MCF 10A (cell line): ENCODE measurements around the gene ATP6AP2. TPM values are rescaled to one million over a fixed set of nuclear protein-coding genes. Genes with fewer than 3 reads are reported as not detected.

Source experiments
- BruUV-seq: library from RNA; stranded (reverse); fragments of 400-500 nt; replicated peaks from 2 replicates; lab custom pipeline; 2021; lab: Mats Ljungman, UMichigan
- CTCF ChIA-PET: fragments of 300-600 bp; sonication (Branson Sonifier 250); formaldehyde crosslinking; extraction: SDS; loops from one replicate; lab custom pipeline; 2021; ENCODE audit warnings: antibody characterized with exemption, inconsistent platforms; lab: Yijun Ruan, JAX
- POLR2A ChIA-PET: fragments of 300-600, 350-650 bp; sonication (Branson Sonifier 250); formaldehyde crosslinking; extraction: SDS; loops from one replicate; lab custom pipeline; 2020; ENCODE audit warnings: antibody characterized with exemption, inconsistent platforms; lab: Yijun Ruan, JAX
- DNase-seq: peaks from one replicate; pipeline ENCODE4 v3.0.0-alpha.2; 2018; ENCODE audit not compliant: unreplicated experiment
- H3K27ac Mint-ChIP-seq: one replicate; pipeline ENCODE4 v1.8.0; 2022; ENCODE audit warnings: mild to moderate bottlenecking, low read depth, mixed read lengths; ENCODE audit not compliant: unreplicated experiment
- H3K27me3 Mint-ChIP-seq: one replicate; pipeline ENCODE4 v1.8.0; 2022; ENCODE audit warnings: mixed read lengths; ENCODE audit not compliant: insufficient read depth, unreplicated experiment
- H3K36me3 Mint-ChIP-seq: one replicate; pipeline ENCODE4 v1.8.0; 2022; ENCODE audit warnings: mild to moderate bottlenecking, moderate library complexity, mixed read lengths; ENCODE audit not compliant: insufficient read depth, unreplicated experiment
- H3K4me1 Mint-ChIP-seq: one replicate; pipeline ENCODE4 v1.8.0; 2022; ENCODE audit warnings: mixed read lengths; ENCODE audit not compliant: insufficient read depth, unreplicated experiment
- H3K4me3 Mint-ChIP-seq: one replicate; pipeline ENCODE4 v1.8.0; 2022; ENCODE audit warnings: mild to moderate bottlenecking, moderate library complexity, mixed read lengths; ENCODE audit not compliant: unreplicated experiment
- H3K9me3 Mint-ChIP-seq: one replicate; pipeline ENCODE4 v1.8.0; 2022; ENCODE audit warnings: mixed read lengths; ENCODE audit not compliant: unreplicated experiment
- CTCF ChIP-seq: fragments of 200-600 bp; IDR thresholded peaks from one replicate; pipeline ENCODE4 v1.8.0; 2022; ENCODE audit warnings: antibody characterized with exemption, mild to moderate bottlenecking; ENCODE audit not compliant: unreplicated experiment
- intact Hi-C: fragments of 100-400 bp; cut with micrococcal nuclease; formaldehyde crosslinking; loops from 2 replicates; pipeline ENCODE4 v1.14.1; 2022
- total RNA-seq: library from RNA; stranded (reverse); gene quantifications from 2 replicates; pipeline ENCODE4 v1.2.3, GENCODE V29; 2022

ATP6AP2 gene
- total RNA-seq, 1 experiment from 2014 or later, result 69.4 TPM

GRCh38 chrX:40543661-40544328 is 37.0 kb upstream of the ATP6AP2 start:
- H3K27me3 Mint-ChIP-seq, result peaks cover 72% of the 10 kb centered on the region
- no peak overlapping the region for H3K4me3 Mint-ChIP-seq
- intact Hi-C loops, result loop anchor here (1.0 to 10.0 kb wide), 6 partner anchors 37 to 1789 kb away; partner anchors contain the start of genes ATP6AP2 and CXorf38
- POLR2A ChIA-PET, result interaction anchor here (0.7 to 3.0 kb wide), 2 partner anchors 37 to 1723 kb away, joined by 4 to 11 read pairs; partner anchors contain the start of gene ATP6AP2
- TF ChIP-seq CTCF, result peak; percentile 84
- H3K9me3 Mint-ChIP-seq, result no peaks in the 10 kb centered on the region
- H3K36me3 Mint-ChIP-seq, result no peaks in the 10 kb centered on the region
- DNase-seq, result peak; percentile 53
- BruUV-seq, result no TSS peak
- peaks cover 7% of the 10 kb centered on the region for H3K4me1 Mint-ChIP-seq
- CTCF ChIA-PET, result interaction anchor here (0.5 to 2.9 kb wide), 50 partner anchors 10 to 1614 kb away, joined by 3 to 23 read pairs (median 4); partner anchors contain the start of gene GPR34
- H3K27ac Mint-ChIP-seq, result no peak overlapping the region

GRCh38 chrX:40544343-40545266 is 36.2 kb upstream of the ATP6AP2 start:
- POLR2A ChIA-PET, result interaction anchor here (3.0 kb wide), 1 partner anchor 36 kb away, joined by 11 read pairs; the partner anchor contains the start of gene ATP6AP2
- intact Hi-C loops, result loop anchor here (1.0 to 10.0 kb wide), 6 partner anchors 36 to 1790 kb away; partner anchors contain the start of genes ATP6AP2 and CXorf38
- CTCF ChIA-PET, result interaction anchor here (0.5 to 2.9 kb wide), 50 partner anchors 9 to 1613 kb away, joined by 3 to 23 read pairs (median 4); partner anchors contain the start of gene GPR34
- no peak for DNase-seq
- Mint-ChIP-seq H3K4me1 (peaks cover 5% of the 10 kb centered on the region), H3K36me3 (no peaks in the 10 kb centered on the region), H3K9me3 (no peaks in the 10 kb centered on the region), H3K27ac (no peak overlapping the region), H3K27me3 (peaks cover 70% of the 10 kb centered on the region), H3K4me3 (no peak overlapping the region)
- BruUV-seq, result no TSS peak
- no peak for TF ChIP-seq CTCF

- POLR2A ChIA-PET, result no interaction called here
- CTCF ChIA-PET, result interaction anchor here (0.6 to 0.9 kb wide), 2 partner anchors 569 to 746 kb away, joined by 3 read pairs; no protein-coding TSS in a partner anchor
- intact Hi-C loops, result loop anchor here (10.0 kb wide), 2 partner anchors 568 to 1792 kb away; no protein-coding TSS in a partner anchor
- Mint-ChIP-seq H3K36me3 (no peaks in the 10 kb centered on the region), H3K4me3 (no peak overlapping the region), H3K27ac (no peak overlapping the region), H3K9me3 (no peaks in the 10 kb centered on the region), H3K4me1 (no peaks in the 10 kb centered on the region), H3K27me3 (peaks cover 70% of the 10 kb centered on the region)
- BruUV-seq, result no TSS peak
- TF ChIP-seq CTCF, result no peak
- DNase-seq, result no peak
These were observed 33.9 kb upstream of the ATP6AP2 start for GRCh38 chrX:40546870-40547269.
